HepG2 (cell line): ENCODE measurements around the gene CLASP1.

Source experiments
- ZFX ChIP-seq: sonication (generic); formaldehyde crosslinking; IDR thresholded peaks from 2 replicates; pipeline ENCODE4 v1.4.0; 2020; ENCODE audit warnings: mild to moderate bottlenecking, low read depth, missing genetic modification reagents, moderate library complexity
- ZNF792 ChIP-seq: IDR thresholded peaks from 2 replicates; pipeline ENCODE4 v1.6.1; 2016
- TF ChIP-seq, protein P1 (sequence below): sonication (generic); formaldehyde crosslinking; IDR thresholded peaks from 2 replicates; pipeline ENCODE4 v1.5.0; 2020; ENCODE audit warnings: mild to moderate bottlenecking, missing genetic modification reagents, moderate library complexity
- TF ChIP-seq, protein P2 (sequence below): sonication (generic); formaldehyde crosslinking; IDR thresholded peaks from 2 replicates; pipeline ENCODE4 v1.4.0; 2020; ENCODE audit warnings: missing genetic modification reagents

DNA sequence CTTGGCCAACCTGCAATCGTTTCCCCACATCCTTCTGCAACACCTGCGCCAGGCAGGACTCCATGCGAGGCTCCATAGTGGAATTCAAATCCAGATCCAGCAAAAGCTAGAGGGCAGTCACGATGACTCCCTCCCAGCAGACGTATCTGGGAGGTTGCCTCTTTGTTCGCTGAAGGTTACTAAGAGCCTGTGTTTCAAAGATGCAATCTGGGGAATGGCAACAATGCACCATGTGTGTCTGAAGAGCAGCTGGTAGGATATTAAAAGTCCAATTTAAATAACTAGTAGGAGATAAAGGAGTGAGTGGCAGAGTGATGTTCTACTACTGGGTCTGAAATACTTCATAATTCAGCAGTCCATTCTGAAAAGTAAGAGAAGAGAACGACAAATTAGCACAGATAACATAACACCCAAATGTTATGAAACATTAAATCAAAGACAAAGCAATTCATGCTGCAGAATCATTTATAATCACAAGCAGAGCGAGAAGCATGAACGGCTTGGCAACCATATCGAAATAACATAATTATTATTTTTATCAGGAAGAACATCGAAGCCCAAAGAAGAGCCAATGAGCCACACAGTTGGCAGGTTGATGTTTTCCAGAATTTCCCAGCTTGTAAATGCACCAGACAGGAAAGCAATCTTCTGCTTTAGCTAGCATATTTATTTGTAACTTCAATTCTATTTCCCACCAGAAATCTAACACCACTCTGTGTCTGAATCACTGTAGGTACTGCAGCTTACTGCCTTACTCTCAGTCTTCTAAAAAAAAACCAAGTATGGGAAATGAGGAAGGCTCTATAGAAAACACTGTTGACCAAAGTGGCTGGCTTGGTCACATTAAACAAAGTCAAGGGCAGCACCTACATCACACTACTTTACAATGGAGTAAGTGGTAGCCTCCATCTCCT, 43.2 kb downstream of the CLASP1 start:
- TF ChIP-seq, protein P1, sequence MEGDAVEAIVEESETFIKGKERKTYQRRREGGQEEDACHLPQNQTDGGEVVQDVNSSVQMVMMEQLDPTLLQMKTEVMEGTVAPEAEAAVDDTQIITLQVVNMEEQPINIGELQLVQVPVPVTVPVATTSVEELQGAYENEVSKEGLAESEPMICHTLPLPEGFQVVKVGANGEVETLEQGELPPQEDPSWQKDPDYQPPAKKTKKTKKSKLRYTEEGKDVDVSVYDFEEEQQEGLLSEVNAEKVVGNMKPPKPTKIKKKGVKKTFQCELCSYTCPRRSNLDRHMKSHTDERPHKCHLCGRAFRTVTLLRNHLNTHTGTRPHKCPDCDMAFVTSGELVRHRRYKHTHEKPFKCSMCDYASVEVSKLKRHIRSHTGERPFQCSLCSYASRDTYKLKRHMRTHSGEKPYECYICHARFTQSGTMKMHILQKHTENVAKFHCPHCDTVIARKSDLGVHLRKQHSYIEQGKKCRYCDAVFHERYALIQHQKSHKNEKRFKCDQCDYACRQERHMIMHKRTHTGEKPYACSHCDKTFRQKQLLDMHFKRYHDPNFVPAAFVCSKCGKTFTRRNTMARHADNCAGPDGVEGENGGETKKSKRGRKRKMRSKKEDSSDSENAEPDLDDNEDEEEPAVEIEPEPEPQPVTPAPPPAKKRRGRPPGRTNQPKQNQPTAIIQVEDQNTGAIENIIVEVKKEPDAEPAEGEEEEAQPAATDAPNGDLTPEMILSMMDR (CRISPR knock-in tag): no peak
- TF ChIP-seq, protein P2, sequence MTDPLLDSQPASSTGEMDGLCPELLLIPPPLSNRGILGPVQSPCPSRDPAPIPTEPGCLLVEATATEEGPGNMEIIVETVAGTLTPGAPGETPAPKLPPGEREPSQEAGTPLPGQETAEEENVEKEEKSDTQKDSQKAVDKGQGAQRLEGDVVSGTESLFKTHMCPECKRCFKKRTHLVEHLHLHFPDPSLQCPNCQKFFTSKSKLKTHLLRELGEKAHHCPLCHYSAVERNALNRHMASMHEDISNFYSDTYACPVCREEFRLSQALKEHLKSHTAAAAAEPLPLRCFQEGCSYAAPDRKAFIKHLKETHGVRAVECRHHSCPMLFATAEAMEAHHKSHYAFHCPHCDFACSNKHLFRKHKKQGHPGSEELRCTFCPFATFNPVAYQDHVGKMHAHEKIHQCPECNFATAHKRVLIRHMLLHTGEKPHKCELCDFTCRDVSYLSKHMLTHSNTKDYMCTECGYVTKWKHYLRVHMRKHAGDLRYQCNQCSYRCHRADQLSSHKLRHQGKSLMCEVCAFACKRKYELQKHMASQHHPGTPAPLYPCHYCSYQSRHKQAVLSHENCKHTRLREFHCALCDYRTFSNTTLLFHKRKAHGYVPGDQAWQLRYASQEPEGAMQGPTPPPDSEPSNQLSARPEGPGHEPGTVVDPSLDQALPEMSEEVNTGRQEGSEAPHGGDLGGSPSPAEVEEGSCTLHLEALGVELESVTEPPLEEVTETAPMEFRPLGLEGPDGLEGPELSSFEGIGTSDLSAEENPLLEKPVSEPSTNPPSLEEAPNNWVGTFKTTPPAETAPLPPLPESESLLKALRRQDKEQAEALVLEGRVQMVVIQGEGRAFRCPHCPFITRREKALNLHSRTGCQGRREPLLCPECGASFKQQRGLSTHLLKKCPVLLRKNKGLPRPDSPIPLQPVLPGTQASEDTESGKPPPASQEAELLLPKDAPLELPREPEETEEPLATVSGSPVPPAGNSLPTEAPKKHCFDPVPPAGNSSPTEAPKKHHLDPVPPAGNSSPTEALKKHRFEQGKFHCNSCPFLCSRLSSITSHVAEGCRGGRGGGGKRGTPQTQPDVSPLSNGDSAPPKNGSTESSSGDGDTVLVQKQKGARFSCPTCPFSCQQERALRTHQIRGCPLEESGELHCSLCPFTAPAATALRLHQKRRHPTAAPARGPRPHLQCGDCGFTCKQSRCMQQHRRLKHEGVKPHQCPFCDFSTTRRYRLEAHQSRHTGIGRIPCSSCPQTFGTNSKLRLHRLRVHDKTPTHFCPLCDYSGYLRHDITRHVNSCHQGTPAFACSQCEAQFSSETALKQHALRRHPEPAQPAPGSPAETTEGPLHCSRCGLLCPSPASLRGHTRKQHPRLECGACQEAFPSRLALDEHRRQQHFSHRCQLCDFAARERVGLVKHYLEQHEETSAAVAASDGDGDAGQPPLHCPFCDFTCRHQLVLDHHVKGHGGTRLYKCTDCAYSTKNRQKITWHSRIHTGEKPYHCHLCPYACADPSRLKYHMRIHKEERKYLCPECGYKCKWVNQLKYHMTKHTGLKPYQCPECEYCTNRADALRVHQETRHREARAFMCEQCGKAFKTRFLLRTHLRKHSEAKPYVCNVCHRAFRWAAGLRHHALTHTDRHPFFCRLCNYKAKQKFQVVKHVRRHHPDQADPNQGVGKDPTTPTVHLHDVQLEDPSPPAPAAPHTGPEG: no peak
- TF ChIP-seq ZNF792: no peak
- no peak for TF ChIP-seq ZFX
